ENCODE results near the gene HNRNPA1L2. TPM values are rescaled to one million over a fixed set of nuclear protein-coding genes. Genes with fewer than 3 reads are reported as not detected.

The HNRNPA1L2 gene
- total and polyA plus RNA-seq, 10 of the 15 experiments (the other 5 are each of a cell fraction or from before 2014, with no cell fraction given) = 3.3 to 12.0 (median 7.8) TPM

GRCh38 chr13:52665325-52665724 lies 23.1 kb downstream of the HNRNPA1L2 start (continued):
- TF ChIP-seq ZNF592 (IDR thresholded peaks at IDR 0.05) (no peak), ASH2L (IDR thresholded peaks at IDR 0.05; ENCODE audit: borderline replicate concordance, low read depth) (no peak), SREBF2 (IDR thresholded peaks at IDR 0.05; ENCODE audit: low read length) (no peak), HDAC2 (IDR thresholded peaks at IDR 0.05) (no peak), ESRRA (IDR thresholded peaks at IDR 0.05; ENCODE audit: low read length) (no peak), SPI1 (IDR thresholded peaks at IDR 0.05; ENCODE audit: borderline replicate concordance, insufficient read depth, low read depth, low read length) (no peak), RAD21 (IDR thresholded peaks at IDR 0.05; ENCODE audit: insufficient read depth, low read depth, low read length) (peak; percentile 60), NFYA (IDR thresholded peaks at IDR 0.05; ENCODE audit: borderline replicate concordance, low read depth, low read length) (no peak), ZNF687 (IDR thresholded peaks at IDR 0.05) (no peak), SMAD5 (IDR thresholded peaks at IDR 0.05; ENCODE audit: low read depth) (no peak), ATF7 (IDR thresholded peaks at IDR 0.05; ENCODE audit: low read depth) (no peak), ZBTB4 (CRISPR knock-in tag; IDR thresholded peaks at IDR 0.05) (no peak), ZNF207 (IDR thresholded peaks at IDR 0.05; ENCODE audit: borderline replicate concordance) (no peak), NFIC (IDR thresholded peaks at IDR 0.05; ENCODE audit: low read depth, low read length) (no peak), NR2C1 (IDR thresholded peaks at IDR 0.05) (no peak), EGR1 (IDR thresholded peaks at IDR 0.05; ENCODE audit: borderline replicate concordance in 1 of 2, low read depth in 2 of 2, low read length in 2 of 2) (no peak), IRF5 (IDR thresholded peaks at IDR 0.05; ENCODE audit: borderline replicate concordance) (no peak), ZNF622 (IDR thresholded peaks at IDR 0.05) (no peak), SMC3 (IDR thresholded peaks at IDR 0.05; ENCODE audit: borderline replicate concordance, low read length) (peak; percentile 62; the same call in 1 of the 2 replicates)

All from GM12878 (cell line).